Stimulated activated CD4-positive, alpha-beta T cell treated with anti-CD3 and anti-CD28 coated beads, Interleukin-4, amount 100 ng/mL, for 1 hour (primary cell): Measurements from ENCODE around the gene CIROP.

Experiments used
- DNase-seq: peaks from one replicate; pipeline ENCODE4 v3.0.0-alpha.2; 2020

CIROP gene, protein sequence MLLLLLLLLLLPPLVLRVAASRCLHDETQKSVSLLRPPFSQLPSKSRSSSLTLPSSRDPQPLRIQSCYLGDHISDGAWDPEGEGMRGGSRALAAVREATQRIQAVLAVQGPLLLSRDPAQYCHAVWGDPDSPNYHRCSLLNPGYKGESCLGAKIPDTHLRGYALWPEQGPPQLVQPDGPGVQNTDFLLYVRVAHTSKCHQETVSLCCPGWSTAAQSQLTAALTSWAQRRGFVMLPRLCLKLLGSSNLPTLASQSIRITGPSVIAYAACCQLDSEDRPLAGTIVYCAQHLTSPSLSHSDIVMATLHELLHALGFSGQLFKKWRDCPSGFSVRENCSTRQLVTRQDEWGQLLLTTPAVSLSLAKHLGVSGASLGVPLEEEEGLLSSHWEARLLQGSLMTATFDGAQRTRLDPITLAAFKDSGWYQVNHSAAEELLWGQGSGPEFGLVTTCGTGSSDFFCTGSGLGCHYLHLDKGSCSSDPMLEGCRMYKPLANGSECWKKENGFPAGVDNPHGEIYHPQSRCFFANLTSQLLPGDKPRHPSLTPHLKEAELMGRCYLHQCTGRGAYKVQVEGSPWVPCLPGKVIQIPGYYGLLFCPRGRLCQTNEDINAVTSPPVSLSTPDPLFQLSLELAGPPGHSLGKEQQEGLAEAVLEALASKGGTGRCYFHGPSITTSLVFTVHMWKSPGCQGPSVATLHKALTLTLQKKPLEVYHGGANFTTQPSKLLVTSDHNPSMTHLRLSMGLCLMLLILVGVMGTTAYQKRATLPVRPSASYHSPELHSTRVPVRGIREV

GRCh38 chr14:23104591-23105347 lies at the start of gene CIROP:
TSS of gene CIROP (minus strand) at chr14:23104989. CDS start at chr14:23104920, 69 bp downstream.
- DNase-seq, result no peak

DNA sequence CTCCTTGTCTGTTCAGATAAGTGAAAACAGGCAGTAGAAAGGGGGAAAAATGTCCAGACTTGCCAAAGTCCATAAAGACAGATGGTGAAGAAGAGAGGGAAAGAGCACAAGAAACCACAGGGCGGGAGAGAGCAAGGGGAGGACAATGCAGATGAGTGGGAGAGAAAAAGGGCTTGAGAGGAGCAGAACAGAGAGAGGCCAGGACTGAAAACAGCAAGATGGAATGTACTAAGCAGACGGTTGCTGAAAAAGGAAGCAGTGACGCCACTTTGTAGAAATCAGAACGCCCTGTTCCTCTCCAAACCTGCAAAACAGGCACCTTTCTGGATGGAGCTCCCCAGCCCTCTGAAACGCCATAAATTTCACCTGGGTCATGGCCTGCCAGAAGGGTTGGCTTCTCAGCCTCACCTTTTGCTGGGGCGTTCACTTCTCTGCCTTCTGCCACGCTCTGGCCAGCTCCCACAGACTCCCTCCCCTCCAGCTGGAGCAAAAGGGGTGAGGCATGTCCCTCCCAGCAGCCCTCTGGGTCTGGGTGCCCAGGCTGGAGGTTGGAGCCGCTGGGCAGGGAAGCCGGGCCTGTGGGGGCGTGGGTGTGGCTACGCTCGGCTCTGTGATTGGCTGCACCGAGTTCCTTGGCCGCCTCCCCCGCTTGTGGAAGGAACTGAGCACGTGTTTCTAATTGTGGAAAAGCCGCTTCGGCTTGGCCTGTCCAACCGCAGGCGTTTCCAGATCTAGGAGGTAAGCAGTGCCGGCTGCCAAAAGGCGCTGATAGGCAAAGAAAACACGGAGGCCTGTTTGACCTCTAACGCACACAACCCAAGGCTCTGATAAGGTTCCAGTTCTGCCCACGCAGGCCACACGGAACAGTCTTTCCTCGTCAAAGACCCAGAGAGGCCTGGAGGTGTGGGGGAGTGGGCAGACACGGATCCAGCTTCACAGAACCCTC lies 49.3 kb upstream of the CIROP start:
- DNase-seq, result peak; percentile 6

DNA sequence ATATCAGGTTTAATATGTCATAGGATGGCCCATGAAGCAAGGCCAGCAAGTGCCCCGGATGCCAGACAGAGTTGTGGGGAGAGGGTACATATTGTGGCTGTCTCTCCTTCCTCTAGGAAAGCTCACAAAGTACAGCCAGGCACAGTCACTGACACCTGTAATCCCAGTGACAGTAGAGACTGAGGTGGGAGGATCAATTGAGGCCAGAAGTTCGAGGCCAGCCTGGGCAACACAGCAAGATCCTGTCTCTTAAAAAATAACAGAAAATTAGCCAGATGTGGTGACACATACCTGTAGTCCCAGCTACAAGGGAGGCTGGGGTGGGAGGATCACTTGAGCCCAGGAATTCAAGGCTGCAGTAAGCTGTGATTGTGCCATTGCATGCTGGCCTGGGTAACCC lies 46.6 kb upstream of the CIROP start:
- no peak for DNase-seq

- no peak for DNase-seq
Measured at GRCh38 chr14:23149745-23150144, 45.0 kb upstream of the CIROP start.

DNA sequence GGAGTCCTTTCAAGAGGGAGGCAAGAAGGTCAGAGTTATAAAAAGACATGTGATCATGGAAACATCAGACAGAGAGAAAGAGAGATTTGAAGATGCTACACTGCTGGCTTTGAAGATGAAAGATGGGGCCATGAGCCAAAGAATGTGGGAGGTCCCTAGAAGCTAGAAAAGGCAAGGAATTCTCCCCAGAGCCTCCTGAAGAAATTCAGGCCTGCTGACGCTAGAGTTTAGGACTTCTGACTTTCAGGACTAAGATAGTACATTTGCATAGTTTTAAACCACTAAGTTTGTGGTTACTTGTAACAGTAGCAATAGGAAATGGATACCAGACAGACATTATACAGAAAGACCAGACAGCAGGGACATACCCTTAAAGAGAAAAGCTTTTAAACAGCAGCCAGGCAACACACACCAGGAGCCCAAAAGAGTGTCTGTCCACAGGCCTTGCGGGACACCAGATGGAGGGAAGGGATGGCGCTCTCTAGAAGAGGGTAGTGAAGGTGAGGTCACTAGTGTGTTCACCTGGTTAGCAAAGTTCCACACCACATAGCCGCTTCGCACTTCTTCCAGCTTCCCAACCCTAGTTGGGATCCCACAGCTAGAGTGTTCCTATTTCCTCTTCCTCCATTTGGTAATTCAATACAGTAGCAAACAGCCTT lies 43.9 kb upstream of the CIROP start:
- DNase-seq, result no peak

GRCh38 chr14:23147676-23148075 lies 42.9 kb upstream of the CIROP start:
- DNase-seq, result no peak

DNA sequence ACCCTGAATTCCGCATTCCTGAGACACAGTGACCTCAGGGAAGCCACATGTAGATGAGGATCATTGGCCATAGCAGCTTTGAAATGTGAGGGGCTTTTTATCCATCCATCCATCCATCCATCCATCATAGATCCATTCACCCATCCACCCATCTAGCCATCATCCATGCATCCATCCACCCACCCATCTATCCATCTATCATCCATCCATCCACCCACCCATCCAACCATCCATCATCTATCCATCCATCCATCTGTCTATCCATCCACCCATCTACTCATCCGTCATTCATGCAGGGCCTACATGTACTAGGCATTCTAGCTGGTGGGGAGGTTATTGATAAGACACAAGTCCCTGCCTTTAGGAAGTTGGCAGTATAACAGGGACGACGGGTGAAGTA lies 42.2 kb upstream of the CIROP start:
- no peak for DNase-seq

GRCh38 chr14:23146351-23146910 lies 41.6 kb upstream of the CIROP start:
- DNase-seq, result no peak

GRCh38 chr14:23145794-23146350 lies 41.1 kb upstream of the CIROP start:
- no peak for DNase-seq

GRCh38 chr14:23143911-23144310 lies 39.1 kb upstream of the CIROP start:
- no peak for DNase-seq

- no peak for DNase-seq
Measured at GRCh38 chr14:23142826-23143225, 38.0 kb upstream of the CIROP start.

DNA sequence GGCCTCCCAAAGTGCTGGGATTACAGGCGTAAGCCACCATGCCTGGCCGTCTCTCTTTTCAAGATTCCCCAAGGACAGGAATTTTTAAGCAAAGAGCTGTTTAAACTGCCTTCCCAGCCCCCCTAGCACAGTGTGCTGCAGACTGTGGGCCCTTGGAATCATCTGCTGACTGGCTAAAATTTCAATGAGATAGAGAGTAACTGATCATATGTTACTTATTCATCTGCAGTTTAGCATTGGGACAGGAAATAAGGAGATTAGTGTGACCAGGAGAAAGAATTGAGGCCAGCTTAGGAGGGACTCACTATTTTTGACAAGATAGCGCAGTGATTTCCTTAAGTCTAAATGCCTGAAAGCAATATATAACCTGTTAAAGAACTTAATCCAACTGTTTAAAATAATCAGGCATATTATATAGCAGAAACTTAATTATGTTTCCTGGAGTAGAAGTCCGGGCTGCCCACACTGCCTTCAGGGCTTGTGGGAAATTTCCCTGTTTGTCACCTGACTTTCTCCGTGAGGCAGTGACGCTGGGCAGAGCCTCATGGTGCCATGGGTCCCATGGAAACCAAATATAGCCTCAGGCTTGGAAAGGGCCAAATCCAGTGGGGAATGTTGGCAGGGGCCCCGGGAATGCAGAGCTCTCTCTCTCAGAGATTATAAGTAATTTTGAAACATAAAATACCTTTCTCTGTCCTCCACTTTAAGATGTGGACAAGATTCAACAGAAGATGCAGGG lies 37.1 kb upstream of the CIROP start:
- DNase-seq, result no peak

DNA sequence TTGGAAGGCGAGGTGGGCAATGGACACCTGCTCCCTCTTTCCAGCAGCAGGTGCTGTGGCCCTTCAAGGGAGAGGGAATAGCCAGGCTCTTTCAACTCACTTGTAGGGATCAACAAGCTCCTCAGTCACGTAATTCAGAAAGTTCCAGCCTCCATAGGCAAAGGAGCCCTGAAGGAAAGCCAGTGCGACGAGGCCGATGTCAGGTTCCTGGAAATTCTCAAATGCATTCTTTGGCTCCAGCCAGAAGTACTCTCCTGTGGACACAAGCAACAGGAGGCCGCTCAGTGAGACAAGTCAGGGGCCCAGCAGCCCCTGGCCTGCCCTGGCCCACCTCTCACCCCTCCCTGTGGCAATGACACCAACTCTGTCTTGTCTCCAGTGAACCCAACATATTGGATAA lies 35.6 kb upstream of the CIROP start:
- no peak for DNase-seq

GRCh38 chr14:23139874-23140273 lies 35.1 kb upstream of the CIROP start:
- no peak for DNase-seq

DNA sequence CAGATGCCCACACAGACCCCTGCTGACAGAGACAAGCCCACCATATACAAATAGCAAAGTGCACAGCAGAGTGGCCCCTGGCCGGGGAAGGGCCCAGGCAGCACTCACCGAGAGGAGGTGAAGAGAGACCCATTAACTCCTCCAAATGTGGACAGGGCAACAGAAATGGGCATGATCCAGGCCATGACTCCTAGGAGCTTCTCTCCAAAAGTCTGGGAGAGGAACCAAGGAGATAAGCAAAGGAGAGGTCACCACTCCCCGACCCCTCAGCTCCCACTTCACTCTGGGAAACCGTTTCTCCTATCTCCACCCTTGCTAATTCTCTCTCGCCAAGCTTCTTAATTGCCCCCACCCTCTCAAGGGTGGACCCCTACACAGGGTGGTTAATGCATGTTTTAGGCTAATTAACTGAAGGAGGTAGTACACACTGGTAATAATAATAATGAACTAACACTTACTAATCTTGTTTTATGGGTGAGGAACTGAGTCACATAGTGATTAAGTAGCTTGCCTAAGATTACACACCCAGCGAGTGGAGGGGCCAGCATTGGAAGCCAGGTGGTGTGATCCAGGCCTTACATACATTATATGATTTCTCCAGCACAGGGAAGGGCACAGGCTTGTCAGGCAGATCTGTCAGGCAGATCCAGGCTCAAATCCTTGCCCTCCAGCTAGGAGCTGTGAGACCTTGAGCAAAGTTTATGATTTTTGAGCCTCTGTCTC lies 33.2 kb upstream of the CIROP start:
- DNase-seq, result no peak

DNA sequence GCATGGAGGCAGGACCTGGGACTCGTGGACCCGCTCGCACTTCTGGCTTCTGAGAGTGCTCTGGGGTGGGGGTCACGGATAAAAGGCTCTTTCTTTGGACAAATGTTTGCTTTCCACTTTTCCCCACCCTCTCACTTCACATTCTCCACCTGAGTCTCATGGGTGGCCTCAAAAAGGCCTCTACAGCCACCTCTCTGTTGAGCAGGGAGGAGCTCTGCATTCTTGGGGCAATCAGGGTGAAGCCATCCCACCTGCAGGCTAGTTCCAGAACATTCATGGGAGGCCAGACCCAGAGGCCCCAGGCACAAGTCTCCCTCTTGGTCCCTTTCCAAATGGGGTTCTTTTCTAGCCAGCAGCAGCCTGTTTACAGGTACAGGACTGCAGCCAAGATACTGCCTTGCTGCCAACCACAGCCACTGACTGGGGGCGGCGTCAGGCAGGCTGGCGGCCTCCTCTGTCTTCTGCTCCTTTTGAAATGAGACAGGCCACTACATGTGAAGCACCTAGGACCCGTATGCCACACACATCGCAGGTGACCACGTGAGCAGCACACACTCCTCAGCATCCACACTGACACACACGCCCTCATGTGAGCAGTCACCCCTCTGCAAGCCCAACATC lies 32.5 kb upstream of the CIROP start:
- DNase-seq, result no peak

DNA sequence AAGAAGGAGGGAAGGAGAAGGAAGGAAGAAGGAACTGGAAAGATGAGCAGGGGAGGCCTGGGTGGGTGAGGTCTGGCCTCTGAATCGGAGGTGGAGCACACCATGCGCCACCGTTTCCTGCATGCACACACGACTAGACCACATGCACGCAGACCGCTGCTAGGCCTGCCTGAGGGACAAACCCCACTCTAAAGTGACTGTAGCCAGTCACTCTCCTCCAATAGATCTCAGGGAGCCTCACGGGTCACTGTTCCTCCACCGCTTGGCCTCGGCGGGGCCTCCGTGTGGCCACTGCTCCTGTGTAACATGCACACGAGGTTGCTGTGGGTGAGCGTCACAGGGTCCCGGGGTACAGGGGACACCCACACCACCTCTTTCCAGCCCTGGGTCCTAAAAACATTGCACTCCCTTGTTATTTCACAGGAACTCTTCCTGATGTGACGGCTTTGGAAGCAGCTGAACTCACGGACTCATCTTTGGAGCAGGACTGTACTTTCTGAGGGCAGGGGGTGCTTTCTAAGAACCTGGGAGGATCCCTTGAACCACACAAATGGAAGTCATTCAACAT lies 31.9 kb upstream of the CIROP start:
- no peak for DNase-seq

DNA sequence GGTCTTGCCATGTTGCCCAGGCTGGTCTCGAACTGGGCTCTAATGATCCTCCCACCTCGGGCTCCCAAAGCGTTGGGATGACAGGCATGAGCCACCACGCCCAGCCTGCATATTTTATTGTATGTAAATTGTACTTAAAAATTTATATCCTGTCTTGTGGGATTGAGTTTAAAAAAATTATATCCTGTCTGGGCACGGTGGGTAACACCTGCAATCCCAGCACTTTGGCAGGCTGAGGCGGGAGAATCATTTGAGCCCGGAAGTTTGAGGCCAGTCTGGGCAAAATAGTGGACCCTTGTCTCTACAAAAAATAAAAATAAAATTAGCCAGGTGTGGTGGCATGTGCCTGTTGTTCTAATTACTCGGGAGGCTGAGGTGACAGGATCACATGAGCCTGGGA lies 28.2 kb upstream of the CIROP start:
- no peak for DNase-seq

- no peak for DNase-seq
Measured at GRCh38 chr14:23131482-23131881, 26.7 kb upstream of the CIROP start.
